Measurements from ENCODE around the gene LRRC1. TPM values are rescaled to one million over a fixed set of nuclear protein-coding genes. Genes with fewer than 3 reads are reported as not detected.

Gene LRRC1
- total RNA-seq, 1 donor from 2014 or later: 14.3 TPM

- Histone ChIP-seq H3K27ac (ENCODE audit: low read depth, low read length) (no peak overlapping the region), H4K20me1 (ENCODE audit: insufficient read depth, low read length) (no peaks in the 10 kb centered on the region), H3K4me3 (ENCODE audit: insufficient read depth, low read depth, low read length) (no peak overlapping the region), H3K4me2 (ENCODE audit: low read length) (no peak overlapping the region), H2AFZ (ENCODE audit: low read depth, low read length) (no peak overlapping the region), H3K36me3 (ENCODE audit: insufficient read depth, low read length) (no peaks in the 10 kb centered on the region), H3K9me3 (ENCODE audit: insufficient read depth, low read depth, low read length) (no peaks in the 10 kb centered on the region), H3K9ac (ENCODE audit: low read length) (no peak overlapping the region), H3K4me1 (ENCODE audit: insufficient read depth, low read length) (no peaks in the 10 kb centered on the region), H3K27me3 (ENCODE audit: insufficient read depth, low read length) (no peaks in the 10 kb centered on the region), H3K79me2 (ENCODE audit: insufficient read depth, low read length) (no peaks in the 10 kb centered on the region)
- H3K36me3 Mint-ChIP-seq (ENCODE audit: low read depth, unreplicated experiment): no peaks in the 10 kb centered on the region
- FAIRE-seq: no peak
- no peak overlapping the region for H3K27ac Mint-ChIP-seq (ENCODE audit: unreplicated experiment)
- H3K4me3 Mint-ChIP-seq (ENCODE audit: unreplicated experiment): no peak overlapping the region
- no peaks in the 10 kb centered on the region for H3K27me3 Mint-ChIP-seq (ENCODE audit: low read depth, unreplicated experiment)
- no peak for TF ChIP-seq EZH2 (IDR thresholded peaks at IDR 0.05; ENCODE audit: insufficient read depth, low read length)
- no peak for TF ChIP-seq CTCF (IDR thresholded peaks at IDR 0.05; ENCODE audit: insufficient read depth, low read depth, low read length)
- H3K4me1 Mint-ChIP-seq (ENCODE audit: low read depth, unreplicated experiment): no peaks in the 10 kb centered on the region
- no peak for DNase-seq (ENCODE audit: low read depth)
- no peaks in the 10 kb centered on the region for H3K9me3 Mint-ChIP-seq (ENCODE audit: unreplicated experiment)
Measured at GRCh38 chr6:53758496-53758895, 36.3 kb upstream of the LRRC1 start.

- no peak for FAIRE-seq
- H3K4me1 Mint-ChIP-seq (ENCODE audit: low read depth, unreplicated experiment): no peaks in the 10 kb centered on the region
- Histone ChIP-seq H3K27me3 (ENCODE audit: insufficient read depth, low read length) (no peaks in the 10 kb centered on the region), H3K27ac (ENCODE audit: low read depth, low read length) (no peak overlapping the region), H3K4me2 (ENCODE audit: low read length) (no peak overlapping the region), H3K9ac (ENCODE audit: low read length) (no peak overlapping the region), H4K20me1 (ENCODE audit: insufficient read depth, low read length) (no peaks in the 10 kb centered on the region), H3K4me1 (ENCODE audit: insufficient read depth, low read length) (no peaks in the 10 kb centered on the region), H3K79me2 (ENCODE audit: insufficient read depth, low read length) (no peaks in the 10 kb centered on the region), H3K36me3 (ENCODE audit: insufficient read depth, low read length) (no peaks in the 10 kb centered on the region), H2AFZ (ENCODE audit: low read depth, low read length) (no peak overlapping the region), H3K9me3 (ENCODE audit: insufficient read depth, low read depth, low read length) (no peaks in the 10 kb centered on the region), H3K4me3 (ENCODE audit: insufficient read depth, low read depth, low read length) (no peak overlapping the region)
- no peak overlapping the region for H3K4me3 Mint-ChIP-seq (ENCODE audit: unreplicated experiment)
- no peaks in the 10 kb centered on the region for H3K36me3 Mint-ChIP-seq (ENCODE audit: low read depth, unreplicated experiment)
- H3K27ac Mint-ChIP-seq (ENCODE audit: unreplicated experiment): no peak overlapping the region
- DNase-seq (ENCODE audit: low read depth): peak; percentile 32
- TF ChIP-seq EZH2 (IDR thresholded peaks at IDR 0.05; ENCODE audit: insufficient read depth, low read length) (no peak), CTCF (IDR thresholded peaks at IDR 0.05; ENCODE audit: insufficient read depth, low read depth, low read length) (no peak)
- H3K9me3 Mint-ChIP-seq (ENCODE audit: unreplicated experiment): no peaks in the 10 kb centered on the region
- no peaks in the 10 kb centered on the region for H3K27me3 Mint-ChIP-seq (ENCODE audit: low read depth, unreplicated experiment)
Measured at GRCh38 chr6:53761036-53761435, 33.8 kb upstream of the LRRC1 start.

GRCh38 chr6:53765270-53765669 lies 29.5 kb upstream of the LRRC1 start:
- Histone ChIP-seq H3K79me2 (ENCODE audit: insufficient read depth, low read length) (no peaks in the 10 kb centered on the region), H3K27me3 (ENCODE audit: insufficient read depth, low read length) (no peaks in the 10 kb centered on the region), H3K36me3 (ENCODE audit: insufficient read depth, low read length) (no peaks in the 10 kb centered on the region), H3K27ac (ENCODE audit: low read depth, low read length) (no peak overlapping the region), H4K20me1 (ENCODE audit: insufficient read depth, low read length) (no peaks in the 10 kb centered on the region), H2AFZ (ENCODE audit: low read depth, low read length) (no peak overlapping the region), H3K4me1 (ENCODE audit: insufficient read depth, low read length) (no peaks in the 10 kb centered on the region), H3K9me3 (ENCODE audit: insufficient read depth, low read depth, low read length) (no peaks in the 10 kb centered on the region), H3K4me2 (ENCODE audit: low read length) (no peak overlapping the region), H3K4me3 (ENCODE audit: insufficient read depth, low read depth, low read length) (no peak overlapping the region), H3K9ac (ENCODE audit: low read length) (no peak overlapping the region)
- Mint-ChIP-seq H3K36me3 (ENCODE audit: low read depth, unreplicated experiment) (no peaks in the 10 kb centered on the region), H3K9me3 (ENCODE audit: unreplicated experiment) (no peaks in the 10 kb centered on the region), H3K27ac (ENCODE audit: unreplicated experiment) (no peak overlapping the region), H3K27me3 (ENCODE audit: low read depth, unreplicated experiment) (no peaks in the 10 kb centered on the region), H3K4me1 (ENCODE audit: low read depth, unreplicated experiment) (peaks cover 2% of the 10 kb centered on the region), H3K4me3 (ENCODE audit: unreplicated experiment) (no peak overlapping the region)
- TF ChIP-seq EZH2 (IDR thresholded peaks at IDR 0.05; ENCODE audit: insufficient read depth, low read length): no peak
- TF ChIP-seq CTCF (IDR thresholded peaks at IDR 0.05; ENCODE audit: insufficient read depth, low read depth, low read length): no peak
- FAIRE-seq (no peak), DNase-seq (ENCODE audit: low read depth) (peak; percentile 35)

Measured in astrocyte (in vitro differentiated cells and primary cell).